Mononuclear cell (primary cell): ENCODE data around the gene LAMA5. TPM values are rescaled to one million over a fixed set of nuclear protein-coding genes. Genes with fewer than 3 reads are reported as not detected.

Experiments
- H3K27me3 ChIP-seq: 2 replicates; pipeline ENCODE4 v1.6.0; 2011; ENCODE audit warnings: low read length, control low read depth; ENCODE audit not compliant: insufficient read depth
- H3K4me1 ChIP-seq: 2 replicates; pipeline ENCODE4 v1.5.1; 2011; ENCODE audit warnings: mild to moderate bottlenecking, low read length, control low read depth; ENCODE audit not compliant: insufficient read depth
- H3K4me3 ChIP-seq: 2 replicates; pipeline ENCODE4 v1.5.1; 2011; ENCODE audit warnings: mild to moderate bottlenecking, low read length, moderate library complexity
- H3K9me3 ChIP-seq: 2 replicates; pipeline ENCODE4 v1.5.1; 2011; ENCODE audit warnings: low read depth, mild to moderate bottlenecking, control low read depth, low read length
- total RNA-seq: library from RNA; depleted of rRNA; stranded (reverse); fragments of >200 nt; gene quantifications from one replicate; pipeline ENCODE4 v1.2.3, GENCODE V29; 2012

Gene LAMA5
- total RNA-seq, 1 donor: 1.2 TPM

DNA sequence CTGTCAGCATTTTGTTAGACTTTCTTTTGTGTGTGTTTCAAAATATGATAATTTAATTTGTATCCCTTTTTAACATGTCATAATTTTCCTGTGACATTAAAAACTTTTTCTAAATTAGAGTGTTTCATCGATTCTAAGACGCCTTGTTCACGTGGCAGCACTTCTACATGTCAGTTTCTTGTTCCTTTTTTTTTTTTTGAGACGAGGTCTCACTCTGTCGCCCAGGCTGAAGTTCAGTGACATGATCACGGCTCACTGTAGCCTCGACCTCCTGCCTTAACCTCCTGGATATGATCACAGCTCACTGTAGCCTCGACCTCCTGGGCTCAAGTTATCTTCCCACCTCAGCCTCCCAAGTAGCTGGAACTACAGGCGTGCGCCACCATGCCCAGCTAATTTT, 91.9 kb downstream of the LAMA5 start:
- Histone ChIP-seq H3K4me1 (no peaks in the 10 kb centered on the region), H3K9me3 (no peaks in the 10 kb centered on the region), H3K4me3 (no peak overlapping the region), H3K27me3 (no peaks in the 10 kb centered on the region)

DNA sequence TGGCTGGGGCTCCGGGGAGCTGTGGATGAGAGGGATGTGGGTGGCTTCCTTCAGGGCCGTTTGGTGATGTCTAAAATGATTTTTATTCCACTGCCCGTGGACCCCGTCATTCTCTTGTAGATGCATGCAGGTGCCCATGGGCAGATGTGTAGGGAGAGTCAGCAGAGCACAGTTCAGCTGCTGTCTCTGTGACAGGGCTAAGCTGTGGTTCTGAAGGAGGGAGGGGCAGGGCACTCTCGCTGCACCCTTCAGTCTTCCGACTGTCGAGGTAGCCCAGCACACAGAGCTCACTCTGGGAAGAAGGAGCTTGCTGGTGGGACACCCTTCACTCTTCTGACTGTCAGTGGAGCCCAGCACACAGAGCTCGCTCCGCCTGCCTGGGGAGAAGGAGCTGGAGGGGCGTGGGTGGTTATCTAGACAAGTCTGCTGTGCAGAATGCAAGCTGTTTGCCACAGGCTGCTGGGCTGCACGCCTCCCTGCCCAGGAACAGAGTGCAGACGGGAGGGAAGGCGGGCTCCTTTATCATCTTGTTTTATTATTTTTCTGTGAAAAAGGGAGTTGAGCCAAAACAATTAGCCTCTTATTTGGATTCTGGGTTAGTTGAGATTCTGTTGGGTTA, 92.7 kb downstream of the LAMA5 start:
- Histone ChIP-seq H3K27me3 (no peaks in the 10 kb centered on the region), H3K9me3 (no peaks in the 10 kb centered on the region), H3K4me1 (no peaks in the 10 kb centered on the region), H3K4me3 (no peak overlapping the region)

DNA sequence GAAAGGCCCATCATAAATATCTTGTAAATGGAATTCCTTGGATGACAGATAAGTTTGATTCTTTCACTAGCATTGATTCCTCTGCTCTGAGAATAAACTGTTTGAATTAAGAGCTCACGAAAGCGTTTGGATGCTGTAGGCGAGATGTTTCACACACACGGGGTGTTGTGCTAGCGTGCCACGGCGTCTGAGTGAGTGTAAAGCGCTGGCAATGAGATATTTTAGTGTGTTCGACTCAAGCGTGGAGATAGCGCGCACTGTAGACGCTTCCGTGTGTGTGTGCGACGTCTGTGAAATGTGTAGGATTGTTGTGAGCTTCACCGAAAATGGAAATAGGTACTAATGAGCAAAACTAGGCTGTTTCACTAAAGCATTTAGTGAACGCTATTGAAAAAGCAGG, 93.7 kb downstream of the LAMA5 start:
- no peaks in the 10 kb centered on the region for H3K9me3 ChIP-seq

DNA sequence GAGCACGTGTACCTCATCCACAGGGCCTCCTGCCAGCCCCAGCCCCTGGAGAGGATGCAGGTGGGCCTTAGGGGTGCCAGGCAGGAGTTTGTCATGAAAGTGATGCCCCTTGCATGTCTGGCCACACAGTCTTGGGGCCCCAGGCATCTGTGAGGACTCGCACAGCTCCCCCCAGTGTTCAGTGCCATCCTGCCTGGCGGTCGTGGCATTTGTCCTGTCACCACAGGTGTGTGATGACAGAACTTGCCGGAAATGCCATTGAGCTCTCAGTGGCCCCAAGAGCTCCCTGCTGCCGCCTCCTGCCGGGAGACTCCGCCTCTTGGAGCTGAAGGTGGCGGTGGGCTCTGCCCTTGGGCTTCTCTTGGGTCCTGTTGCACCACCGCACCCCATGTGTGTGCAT, 94.9 kb downstream of the LAMA5 start:
- no peaks in the 10 kb centered on the region for H3K4me1 ChIP-seq

More for the DNA sequence above, 93.7 kb downstream of the LAMA5 start:
- no peaks in the 10 kb centered on the region for H3K4me1 ChIP-seq
- no peaks in the 10 kb centered on the region for H3K27me3 ChIP-seq
- H3K4me3 ChIP-seq: no peak overlapping the region

DNA sequence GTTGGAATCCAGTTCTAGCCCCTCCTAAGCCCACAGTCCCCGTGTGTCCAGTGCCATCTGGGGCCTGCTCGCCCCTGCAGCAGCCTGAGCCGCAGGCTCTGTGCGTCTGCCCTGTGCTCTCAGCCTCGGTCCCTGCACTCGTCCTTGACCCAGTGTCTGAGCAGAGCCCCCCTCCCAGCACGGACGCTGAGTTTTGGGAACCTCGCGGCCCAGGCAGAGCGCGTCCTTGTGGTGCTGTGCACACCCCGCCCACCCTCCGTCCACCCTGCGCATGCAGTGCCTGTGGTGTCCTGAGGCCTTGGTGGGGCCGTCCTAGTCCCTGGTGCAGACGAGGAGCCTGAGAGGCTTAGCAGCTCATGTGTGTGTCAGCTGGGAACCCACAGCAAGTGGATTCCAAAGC, 97.2 kb downstream of the LAMA5 start:
- Histone ChIP-seq H3K9me3 (no peaks in the 10 kb centered on the region), H3K4me1 (no peaks in the 10 kb centered on the region), H3K4me3 (no peak overlapping the region), H3K27me3 (no peaks in the 10 kb centered on the region)

More for the DNA sequence above, 94.9 kb downstream of the LAMA5 start:
- Histone ChIP-seq H3K4me3 (no peak overlapping the region), H3K27me3 (no peaks in the 10 kb centered on the region), H3K9me3 (no peaks in the 10 kb centered on the region)

DNA sequence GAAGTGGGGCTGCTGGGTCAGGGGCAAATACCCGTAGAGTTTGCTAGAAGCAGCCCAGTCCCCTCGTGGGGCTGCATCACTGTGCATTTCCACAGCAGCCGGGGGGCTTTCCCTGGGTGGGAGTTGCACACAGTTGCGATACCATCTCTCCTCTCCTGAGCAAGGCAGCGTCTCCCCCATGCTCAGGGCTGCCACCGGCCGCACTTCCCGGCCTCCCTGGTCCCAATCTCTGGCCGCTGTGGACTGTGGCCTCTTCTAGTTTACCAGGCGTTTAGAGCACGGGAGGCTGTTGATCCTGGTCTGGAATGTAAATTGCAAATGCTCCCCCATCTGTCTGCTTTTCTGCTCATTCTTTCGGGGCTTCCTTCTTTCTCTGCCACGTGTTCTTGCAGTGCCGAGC, 97.7 kb downstream of the LAMA5 start:
- H3K9me3 ChIP-seq: no peaks in the 10 kb centered on the region
- H3K4me1 ChIP-seq: no peaks in the 10 kb centered on the region
- no peak overlapping the region for H3K4me3 ChIP-seq
- H3K27me3 ChIP-seq: no peaks in the 10 kb centered on the region

DNA sequence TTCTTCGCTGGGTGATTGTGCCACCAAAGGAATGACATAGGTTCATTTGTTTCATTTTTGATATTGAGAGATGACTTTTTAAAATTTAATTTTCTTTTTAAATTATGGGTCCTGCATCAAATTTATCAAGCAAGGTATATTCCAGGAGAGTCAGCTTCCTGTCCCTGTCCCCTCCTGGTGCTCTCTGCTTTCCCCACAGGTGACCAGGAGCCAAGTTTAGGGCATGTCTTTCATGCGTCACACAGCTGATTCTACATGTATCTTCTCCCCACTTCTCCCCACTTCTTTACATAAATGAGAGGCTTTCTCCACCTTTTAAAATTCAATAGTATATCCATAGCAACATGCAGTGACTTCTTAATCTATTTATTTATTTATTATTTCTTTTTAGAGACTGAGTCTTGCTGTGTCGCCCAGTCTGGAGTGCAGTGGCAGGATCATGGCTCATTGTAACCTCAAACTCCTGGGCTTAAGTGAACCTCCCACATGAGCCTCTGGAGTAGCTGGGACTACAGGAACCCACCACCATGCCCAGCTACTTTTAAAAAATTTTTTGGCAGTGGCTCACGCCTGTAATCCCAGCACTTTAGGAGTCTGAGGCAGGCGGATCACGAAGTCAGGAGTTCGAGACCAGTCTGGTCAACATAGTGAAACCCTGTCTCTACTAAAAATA, 98.7 kb downstream of the LAMA5 start:
- no peaks in the 10 kb centered on the region for H3K9me3 ChIP-seq
- H3K4me1 ChIP-seq: no peaks in the 10 kb centered on the region
- no peak overlapping the region for H3K4me3 ChIP-seq
- H3K27me3 ChIP-seq: no peaks in the 10 kb centered on the region

DNA sequence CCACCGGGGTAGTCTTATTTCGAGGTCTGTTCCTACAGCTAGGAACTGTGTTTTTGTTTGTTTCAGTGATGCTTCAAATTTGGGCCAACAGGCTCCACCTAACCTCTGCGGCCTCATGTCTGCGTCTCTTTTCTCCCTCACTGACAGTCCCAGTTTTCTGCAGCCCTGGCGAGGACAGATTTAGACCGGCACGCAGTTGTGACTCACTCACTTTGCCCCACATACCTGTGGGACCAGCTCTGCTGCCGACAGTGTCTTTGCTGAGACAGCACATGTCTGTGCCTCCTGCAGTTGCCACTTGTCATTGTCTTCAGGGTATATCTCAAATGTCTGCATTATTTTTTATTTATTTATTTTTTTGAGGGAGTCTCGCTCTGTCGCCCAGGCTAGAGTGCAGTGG, 99.6 kb downstream of the LAMA5 start:
- Histone ChIP-seq H3K4me3 (no peak overlapping the region), H3K9me3 (no peaks in the 10 kb centered on the region), H3K27me3 (no peaks in the 10 kb centered on the region), H3K4me1 (no peaks in the 10 kb centered on the region)

DNA sequence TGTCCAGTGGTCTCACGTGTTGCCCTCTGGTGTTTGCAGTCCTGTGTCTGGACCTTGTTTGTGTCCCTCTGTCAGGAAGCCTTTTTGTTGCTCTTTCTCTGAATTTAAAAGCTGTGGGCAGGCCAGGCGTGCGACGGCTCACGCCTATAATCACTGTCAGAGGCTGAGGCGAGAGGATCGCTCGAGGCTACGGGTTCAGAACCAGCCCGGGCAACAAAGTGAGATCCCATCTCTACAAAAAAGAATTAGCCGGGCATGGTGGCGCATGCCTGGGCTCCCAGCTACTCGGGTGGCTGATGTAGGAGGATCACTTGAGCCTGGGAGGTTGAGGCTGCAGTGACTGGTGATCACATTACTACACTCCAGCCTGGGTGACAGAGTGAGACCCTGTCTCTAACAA, 100.3 kb downstream of the LAMA5 start:
- H3K4me3 ChIP-seq: no peak overlapping the region
- no peaks in the 10 kb centered on the region for H3K9me3 ChIP-seq
- no peaks in the 10 kb centered on the region for H3K4me1 ChIP-seq
- H3K27me3 ChIP-seq: no peaks in the 10 kb centered on the region

DNA sequence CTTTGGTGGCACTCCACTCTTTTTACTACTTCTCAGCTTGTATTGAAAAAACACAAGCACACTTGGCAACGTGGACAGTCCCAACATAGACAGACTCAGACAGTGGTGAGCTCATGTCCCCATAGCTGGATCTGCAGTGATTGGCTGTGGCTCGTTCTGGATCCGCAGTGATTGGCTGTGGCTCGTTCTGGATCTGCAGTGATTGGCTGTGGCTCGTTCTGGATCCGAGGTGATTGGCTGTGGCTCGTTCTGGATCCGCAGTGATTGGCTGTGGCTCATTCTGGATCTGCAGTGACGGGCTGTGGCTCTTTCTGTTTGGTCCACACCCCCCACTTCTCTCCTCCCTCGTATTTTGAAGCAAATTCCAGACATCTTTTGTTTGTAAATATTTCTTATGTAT, 100.8 kb downstream of the LAMA5 start:
- H3K27me3 ChIP-seq: no peaks in the 10 kb centered on the region
- H3K9me3 ChIP-seq: no peaks in the 10 kb centered on the region
- no peaks in the 10 kb centered on the region for H3K4me1 ChIP-seq
- H3K4me3 ChIP-seq: no peak overlapping the region

DNA sequence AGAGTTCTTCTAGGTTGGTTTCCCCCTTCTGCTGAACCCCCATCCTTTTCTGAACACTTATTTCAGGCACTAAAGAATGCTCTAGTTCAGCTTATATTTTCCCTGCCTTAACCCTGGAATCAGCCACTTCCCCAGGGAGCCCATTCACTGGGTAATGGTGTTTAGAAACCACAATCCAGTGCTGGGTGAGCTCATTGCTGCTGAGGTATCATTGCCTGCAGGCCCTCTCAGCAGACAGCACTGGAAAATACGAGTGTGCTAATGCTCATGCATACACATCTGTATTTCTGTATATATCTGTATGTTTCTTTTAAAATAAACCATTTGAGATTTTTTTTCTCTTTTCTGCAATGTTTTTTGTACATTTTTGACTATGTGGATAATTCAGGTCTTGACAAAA, 101.7 kb downstream of the LAMA5 start:
- Histone ChIP-seq H3K9me3 (no peaks in the 10 kb centered on the region), H3K27me3 (no peaks in the 10 kb centered on the region), H3K4me1 (no peaks in the 10 kb centered on the region), H3K4me3 (no peak overlapping the region)

DNA sequence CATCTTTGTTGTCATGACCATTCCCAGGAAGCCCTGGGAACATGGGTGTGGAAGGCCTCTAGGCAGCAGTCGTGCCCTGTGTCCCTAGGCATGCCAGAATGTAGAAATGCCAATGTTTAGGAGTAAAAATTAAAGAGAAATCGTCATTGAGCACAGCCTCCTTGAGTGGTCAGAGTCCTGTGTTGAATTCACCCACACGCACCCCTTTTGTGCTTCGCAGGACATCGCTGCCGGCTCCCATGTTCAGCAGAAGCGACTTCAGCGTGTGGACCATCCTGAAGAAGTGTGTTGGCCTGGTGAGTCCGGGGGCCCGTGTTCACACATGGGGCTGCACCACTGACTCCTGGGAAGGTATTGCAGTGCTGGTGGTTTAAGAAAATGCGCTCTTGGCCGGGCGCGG, 103.7 kb downstream of the LAMA5 start:
- Histone ChIP-seq H3K27me3 (no peaks in the 10 kb centered on the region), H3K4me3 (no peak overlapping the region), H3K4me1 (no peaks in the 10 kb centered on the region), H3K9me3 (no peaks in the 10 kb centered on the region)

DNA sequence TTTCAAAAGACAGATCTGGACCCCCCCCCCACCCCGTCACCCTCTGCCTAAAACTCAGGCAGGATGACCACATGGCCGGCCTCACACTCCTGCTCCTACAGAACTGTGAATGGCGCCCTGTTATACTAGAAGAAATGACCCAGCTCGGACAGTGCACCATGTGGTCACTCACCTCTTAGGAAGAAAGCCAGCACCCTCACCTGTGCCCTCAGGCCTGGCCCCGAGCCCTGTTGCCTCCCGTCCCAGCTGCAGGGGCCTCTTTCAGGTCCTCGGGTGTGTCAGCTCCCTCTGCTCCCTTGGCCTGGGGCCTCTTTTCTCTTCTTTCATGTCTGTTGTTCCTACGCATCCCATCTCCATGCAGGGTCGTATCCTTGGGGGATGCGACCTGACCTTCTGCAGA, 105.0 kb downstream of the LAMA5 start:
- H3K4me1 ChIP-seq: no peaks in the 10 kb centered on the region
- no peak overlapping the region for H3K4me3 ChIP-seq

DNA sequence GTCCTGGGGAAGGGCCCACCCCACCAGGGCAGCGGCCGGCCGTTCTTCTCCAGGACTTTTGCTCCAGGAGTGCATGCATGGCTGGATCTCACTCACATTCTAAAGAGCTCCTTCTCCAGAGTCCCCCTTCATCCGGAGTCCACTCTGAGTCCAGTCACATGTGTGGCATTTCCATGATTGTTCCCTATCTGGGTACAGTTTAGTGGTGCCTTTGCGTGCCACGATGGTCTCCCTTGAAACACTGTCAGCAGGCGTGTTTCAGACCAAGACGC, 107.9 kb downstream of the LAMA5 start:
- Histone ChIP-seq H3K9me3 (no peaks in the 10 kb centered on the region), H3K27me3 (no peaks in the 10 kb centered on the region), H3K4me1 (no peaks in the 10 kb centered on the region), H3K4me3 (no peak overlapping the region)

More for the DNA sequence above, 105.0 kb downstream of the LAMA5 start:
- Histone ChIP-seq H3K27me3 (no peaks in the 10 kb centered on the region), H3K9me3 (no peaks in the 10 kb centered on the region)
